VCaP (cell line): ENCODE results near the gene PTRH2.
"Not testable (repeated sequence)": the region's sequence is repeated elsewhere in the genome, so short reads cannot be mapped to it uniquely, and the experiment has no call there.

ENCODE experiments used
- H3K27ac ChIP-seq: fragments of 450-650 bp; 2 replicates; pipeline ENCODE4 v1.5.1; 2017
- CTCF ChIP-seq: fragments of 450-650 bp; conservative IDR thresholded peaks from 2 replicates; pipeline ENCODE4 v1.5.1; 2017; ENCODE audit warnings: mild to moderate bottlenecking, moderate library complexity

PTRH2 gene

GRCh38 chr17:59671386-59671785 lies 35.8 kb downstream of the PTRH2 start:
- TF ChIP-seq CTCF: no peak

GRCh38 chr17:59669944-59670343 lies 37.3 kb downstream of the PTRH2 start:
- peak overlapping the region; percentile 57 for H3K27ac ChIP-seq
- TF ChIP-seq CTCF: no peak

More at GRCh38 chr17:59671386-59671785, 35.8 kb downstream of the PTRH2 start:
- H3K27ac ChIP-seq: no peak overlapping the region; the same call in 1 of the 2 replicates

GRCh38 chr17:59669411-59669810 lies 37.8 kb downstream of the PTRH2 start:
- H3K27ac ChIP-seq: peak overlapping the region; percentile 57
- no peak for TF ChIP-seq CTCF

GRCh38 chr17:59668816-59669215 lies 38.4 kb downstream of the PTRH2 start:
- TF ChIP-seq CTCF: no peak
- peak overlapping the region; percentile 57 for H3K27ac ChIP-seq

GRCh38 chr17:59666235-59666634 lies 41.0 kb downstream of the PTRH2 start:
- H3K27ac ChIP-seq: no peak overlapping the region
- no peak for TF ChIP-seq CTCF

- H3K27ac ChIP-seq: not testable (repeated sequence)
These were observed 50.6 kb downstream of the PTRH2 start for GRCh38 chr17:59656624-59657023.

GRCh38 chr17:59652119-59652518 lies 55.1 kb downstream of the PTRH2 start:
- no peak for TF ChIP-seq CTCF
- no peak overlapping the region for H3K27ac ChIP-seq

- no peak overlapping the region for H3K27ac ChIP-seq
- no peak for TF ChIP-seq CTCF
These were observed 55.9 kb downstream of the PTRH2 start for GRCh38 chr17:59651346-59651745.
